HAP-1 (cell line): Measurements from ENCODE around the gene RANBP6.
"Not testable (repeated sequence)": the region's sequence is repeated elsewhere in the genome, so short reads cannot be mapped to it uniquely, and the experiment has no call there.

Source experiments
- DNase-seq, 2 experiments: peaks; one replicate each; pipeline ENCODE4 v3.0.0-alpha.2; 2016 to 2020; ENCODE audit warnings: low spot score in 2 of 2
- H3K27me3 ChIP-seq: fragments of 250-450 bp; sonication (Bioruptor Pico); 2 replicates; pipeline ENCODE4 v1.5.1; 2020; ENCODE audit warnings: low read depth, mild to moderate bottlenecking, moderate library complexity
- H3K36me3 ChIP-seq: fragments of 250-450 bp; sonication (Bioruptor Pico); replicated peaks from 2 replicates; pipeline ENCODE4 v1.5.1; 2020; ENCODE audit warnings: mild to moderate bottlenecking
- H3K4me1 ChIP-seq: fragments of 250-450 bp; sonication (Bioruptor Pico); 2 replicates; pipeline ENCODE4 v1.5.1; 2020; ENCODE audit warnings: mild to moderate bottlenecking
- H3K4me3 ChIP-seq: fragments of 250-450 bp; sonication (Bioruptor Pico); 2 replicates; pipeline ENCODE4 v1.5.1; 2020; ENCODE audit warnings: mild to moderate bottlenecking, moderate library complexity
- H3K9me3 ChIP-seq: fragments of 250-450 bp; sonication (Bioruptor Pico); 2 replicates; pipeline ENCODE4 v1.5.1; 2020; ENCODE audit warnings: mild to moderate bottlenecking, moderate library complexity
- in situ Hi-C: fragments of 300-500 bp; cut with MboI; formaldehyde crosslinking; loops from 3 replicates; pipeline ENCODE4 v1.14.3; 2020; ENCODE audit warnings: low sequenced_read_pairs, inconsistent platforms, mixed read lengths

Gene RANBP6

GRCh38 chr9:6015278-6016157 is at the start of gene RANBP6:
Gene RANBP6, minus strand, starts transcription at chr9:6015624. Its CDS starts 17 bp downstream, at chr9:6015607.
- in situ Hi-C loops, result no loop called here
- Histone ChIP-seq H3K9me3 (peaks cover 3% of the 10 kb centered on the region; the same call in 1 of the 2 replicates), H3K36me3 (peaks cover 17% of the 10 kb centered on the region), H3K4me1 (peaks cover 8% of the 10 kb centered on the region), H3K4me3 (peak within 1 kb of the TSS; percentile 73), H3K27me3 (no peaks in the 10 kb centered on the region)
- DNase-seq, result peak; percentile 88 to 93

GRCh38 chr9:6063146-6063545 is 47.7 kb upstream of the RANBP6 start:
- H3K4me1 ChIP-seq, H3K4me3 ChIP-seq, H3K36me3 ChIP-seq, H3K27me3 ChIP-seq, H3K9me3 ChIP-seq: not testable (repeated sequence)
- in situ Hi-C loops, result loop anchor here (25.0 kb wide), 1 partner anchor 249 kb away; no protein-coding TSS in a partner anchor
- DNase-seq, result peak in 1 of 2 experiments; percentile 13

- in situ Hi-C loops, result loop anchor here (25.0 kb wide), 1 partner anchor 257 kb away; no protein-coding TSS in a partner anchor
- Histone ChIP-seq H3K4me3 (no peak overlapping the region), H3K27me3 (no peaks in the 10 kb centered on the region), H3K4me1 (no peaks in the 10 kb centered on the region), H3K36me3 (no peaks in the 10 kb centered on the region), H3K9me3 (no peaks in the 10 kb centered on the region)
- no peak for DNase-seq
Observed at GRCh38 chr9:6055666-6056065, 40.2 kb upstream of the RANBP6 start.

GRCh38 chr9:6055216-6055615 is 39.8 kb upstream of the RANBP6 start:
- H3K36me3 ChIP-seq, result no peaks in the 10 kb centered on the region
- in situ Hi-C loops, result loop anchor here (25.0 kb wide), 1 partner anchor 257 kb away; no protein-coding TSS in a partner anchor

GRCh38 chr9:6054280-6055099 is 39.1 kb upstream of the RANBP6 start:
- Histone ChIP-seq H3K4me1 (no peaks in the 10 kb centered on the region), H3K9me3 (no peaks in the 10 kb centered on the region), H3K4me3 (no peak overlapping the region), H3K27me3 (no peaks in the 10 kb centered on the region), H3K36me3 (no peaks in the 10 kb centered on the region)
- peak; percentile 62 to 85 for DNase-seq
- in situ Hi-C loops, result loop anchor here (25.0 kb wide), 1 partner anchor 258 kb away; no protein-coding TSS in a partner anchor

More at GRCh38 chr9:6055216-6055615, 39.8 kb upstream of the RANBP6 start:
- Histone ChIP-seq H3K27me3 (no peaks in the 10 kb centered on the region), H3K9me3 (no peaks in the 10 kb centered on the region), H3K4me3 (no peak overlapping the region), H3K4me1 (no peaks in the 10 kb centered on the region)
- peak; percentile 49 to 66 for DNase-seq

- in situ Hi-C loops, result loop anchor here (25.0 kb wide), 1 partner anchor 260 kb away; no protein-coding TSS in a partner anchor
- DNase-seq, result no peak
- Histone ChIP-seq H3K27me3 (no peaks in the 10 kb centered on the region), H3K9me3 (no peaks in the 10 kb centered on the region), H3K4me1 (no peaks in the 10 kb centered on the region), H3K4me3 (no peak overlapping the region), H3K36me3 (no peaks in the 10 kb centered on the region)
Observed at GRCh38 chr9:6052293-6052919, 37.0 kb upstream of the RANBP6 start.

GRCh38 chr9:6051511-6051950 is 36.1 kb upstream of the RANBP6 start:
- no peaks in the 10 kb centered on the region for H3K27me3 ChIP-seq
- no peak overlapping the region for H3K4me3 ChIP-seq
- in situ Hi-C loops, result loop anchor here (25.0 kb wide), 1 partner anchor 261 kb away; no protein-coding TSS in a partner anchor
- DNase-seq, result no peak
- no peaks in the 10 kb centered on the region for H3K4me1 ChIP-seq
- H3K9me3 ChIP-seq, result no peaks in the 10 kb centered on the region
- no peaks in the 10 kb centered on the region for H3K36me3 ChIP-seq

GRCh38 chr9:6049798-6050197 is 34.4 kb upstream of the RANBP6 start:
- Histone ChIP-seq H3K36me3 (no peaks in the 10 kb centered on the region), H3K9me3 (no peaks in the 10 kb centered on the region), H3K4me1 (no peaks in the 10 kb centered on the region), H3K27me3 (no peaks in the 10 kb centered on the region), H3K4me3 (no peak overlapping the region)
- in situ Hi-C loops, result loop anchor here (5.0 to 25.0 kb wide), 2 partner anchors 162 to 263 kb away; no protein-coding TSS in a partner anchor
- peak in 1 of 2 experiments; percentile 28 for DNase-seq

GRCh38 chr9:6048039-6048438 is 32.6 kb upstream of the RANBP6 start:
- Histone ChIP-seq H3K36me3 (no peaks in the 10 kb centered on the region), H3K4me1 (no peaks in the 10 kb centered on the region), H3K27me3 (peaks cover 2% of the 10 kb centered on the region; the same call in 1 of the 2 replicates), H3K9me3 (no peaks in the 10 kb centered on the region; the same call in 1 of the 2 replicates), H3K4me3 (no peak overlapping the region)
- in situ Hi-C loops, result loop anchor here (5.0 kb wide), 1 partner anchor 161 kb away; no protein-coding TSS in a partner anchor
- DNase-seq, result no peak

GRCh38 chr9:6047020-6047419 is 31.6 kb upstream of the RANBP6 start:
- no peak for DNase-seq
- peaks cover 3% of the 10 kb centered on the region; the same call in 1 of the 2 replicates for H3K27me3 ChIP-seq
- no peaks in the 10 kb centered on the region for H3K36me3 ChIP-seq
- in situ Hi-C loops, result loop anchor here (5.0 kb wide), 1 partner anchor 160 kb away; no protein-coding TSS in a partner anchor
- H3K4me3 ChIP-seq, result no peak overlapping the region
- no peaks in the 10 kb centered on the region for H3K4me1 ChIP-seq
- H3K9me3 ChIP-seq, result no peaks in the 10 kb centered on the region; the same call in 1 of the 2 replicates

- in situ Hi-C loops, result loop anchor here (5.0 kb wide), 1 partner anchor 158 kb away; no protein-coding TSS in a partner anchor
- Histone ChIP-seq H3K9me3 (no peaks in the 10 kb centered on the region; the same call in 1 of the 2 replicates), H3K36me3 (no peaks in the 10 kb centered on the region), H3K4me3 (no peak overlapping the region), H3K4me1 (no peaks in the 10 kb centered on the region), H3K27me3 (peaks cover 7% of the 10 kb centered on the region)
- DNase-seq, result no peak
Observed at GRCh38 chr9:6045364-6045763, 29.9 kb upstream of the RANBP6 start.

- Histone ChIP-seq H3K27me3 (peaks cover 8% of the 10 kb centered on the region), H3K36me3 (no peaks in the 10 kb centered on the region), H3K9me3 (no peaks in the 10 kb centered on the region; the same call in 1 of the 2 replicates), H3K4me1 (peaks cover 10% of the 10 kb centered on the region), H3K4me3 (no peak overlapping the region)
- DNase-seq, result no peak
- in situ Hi-C loops, result no loop called here
Observed at GRCh38 chr9:6040077-6040476, 24.7 kb upstream of the RANBP6 start.

- Histone ChIP-seq H3K4me1 (peaks cover 10% of the 10 kb centered on the region), H3K4me3 (no peak overlapping the region), H3K27me3 (peaks cover 4% of the 10 kb centered on the region), H3K9me3 (no peaks in the 10 kb centered on the region), H3K36me3 (no peaks in the 10 kb centered on the region)
- DNase-seq, result no peak
- in situ Hi-C loops, result no loop called here
Observed at GRCh38 chr9:6036391-6036790, 21.0 kb upstream of the RANBP6 start.
